Cardiac fibroblast (primary cell): Measurements from ENCODE around the gene MBLAC1.

Source experiments
- DNase-seq, 2 donors: peaks; one replicate each; pipeline versions ENCODE4 v3.0.0 to v3.0.0-alpha.2; 2010; ENCODE audit warnings: low read depth in 2 of 2
- H3K4me3 ChIP-seq, 2 donors: replicated peaks in 1 of 2; 1 replicate in 1 of 2; 2 replicates in 1 of 2; pipeline ENCODE4 v1.5.1; 2011; ENCODE audit warnings: low read depth in 2 of 2, low read length in 2 of 2, mild to moderate bottlenecking in 2 of 2, moderate library complexity in 1 of 2
- CTCF ChIP-seq: IDR thresholded peaks from one replicate; pipeline ENCODE4 v1.5.1; 2011; ENCODE audit warnings: low read depth, mild to moderate bottlenecking, low read length, inconsistent platforms

Gene MBLAC1

GRCh38 chr7:100090527-100091410 is 36.0 kb upstream of the MBLAC1 start:
- TF ChIP-seq CTCF: no peak
- H3K4me3 ChIP-seq: no peak overlapping the region
- no peak for DNase-seq

GRCh38 chr7:100091411-100092181 is 35.2 kb upstream of the MBLAC1 start:
- DNase-seq: no peak
- no peak overlapping the region for H3K4me3 ChIP-seq
- peak; percentile 18 for TF ChIP-seq CTCF

DNA sequence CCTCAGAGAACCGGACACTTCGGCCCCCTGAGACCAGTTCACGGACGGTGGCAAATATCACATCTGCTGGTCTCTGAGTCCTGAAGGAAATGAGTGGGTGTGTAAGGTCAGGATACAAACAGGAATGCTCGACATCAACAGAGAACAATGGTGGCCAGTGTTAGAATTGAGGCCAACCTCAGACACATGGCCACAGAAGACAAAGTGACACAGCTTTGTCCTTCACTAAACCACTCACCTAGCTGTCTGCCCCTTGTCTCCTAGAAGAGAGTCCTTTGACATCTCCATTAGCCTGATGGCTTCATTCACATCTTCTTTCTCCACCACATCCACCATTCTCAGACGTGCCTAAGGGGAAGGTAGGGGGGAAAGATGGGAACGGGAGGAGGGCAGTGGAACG is 33.7 kb upstream of the MBLAC1 start:
- TF ChIP-seq CTCF: no peak
- no peak overlapping the region for H3K4me3 ChIP-seq
- DNase-seq: no peak

DNA sequence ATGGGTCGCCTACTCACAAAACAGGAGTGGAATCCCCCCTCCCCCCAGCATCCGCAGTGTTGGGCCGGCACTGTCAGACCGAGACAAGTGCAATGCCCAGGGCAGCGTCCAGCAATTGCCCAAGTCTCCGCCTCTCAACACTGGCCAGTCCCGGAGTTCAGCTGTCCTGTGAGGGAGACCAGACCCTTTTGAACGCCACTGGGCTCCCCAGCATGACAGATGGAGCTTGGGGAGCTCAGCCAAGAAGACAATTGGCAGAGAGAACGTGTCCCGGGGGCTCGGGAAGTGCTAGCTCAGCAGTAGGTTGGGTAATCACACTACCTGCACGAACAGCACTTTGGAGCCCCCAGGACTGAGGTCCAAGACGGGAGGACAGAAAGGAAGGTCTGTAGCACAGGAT is 33.3 kb upstream of the MBLAC1 start:
- TF ChIP-seq CTCF: no peak
- DNase-seq: no peak
- H3K4me3 ChIP-seq: no peak overlapping the region

- no peak overlapping the region for H3K4me3 ChIP-seq
Measured at GRCh38 chr7:100093925-100094486, 32.8 kb upstream of the MBLAC1 start.

GRCh38 chr7:100095289-100095688 is 31.5 kb upstream of the MBLAC1 start:
- no peak for DNase-seq
- TF ChIP-seq CTCF: no peak
- no peak overlapping the region for H3K4me3 ChIP-seq

More at GRCh38 chr7:100093925-100094486, 32.8 kb upstream of the MBLAC1 start:
- no peak for TF ChIP-seq CTCF
- no peak for DNase-seq
